ENCODE data around the gene CCDC85C. TPM values are rescaled to one million over a fixed set of nuclear protein-coding genes. Genes with fewer than 3 reads are reported as not detected.

Gene CCDC85C
- total RNA-seq, 2 experiments from 2014 or later, result 11.8 to 13.3 TPM

GRCh38 chr14:99519931-99520421 lies 84.0 kb downstream of the CCDC85C start:
- H3K27me3 Mint-ChIP-seq, result no peaks in the 10 kb centered on the region
- H3K4me1 Mint-ChIP-seq, result peaks cover 1% of the 10 kb centered on the region
- H3K27ac Mint-ChIP-seq, result no peak overlapping the region
- no peak for ATAC-seq (ENCODE audit: low read depth)
- DNase-seq, result peak; percentile 22
- POLR2A ChIA-PET, result no interaction called here
- no peaks in the 10 kb centered on the region for H3K36me3 Mint-ChIP-seq
- H3K4me3 Mint-ChIP-seq, result no peak overlapping the region
- no peaks in the 10 kb centered on the region for H3K9me3 Mint-ChIP-seq

GRCh38 chr14:99519347-99519881 lies 84.6 kb downstream of the CCDC85C start:
- POLR2A ChIA-PET, result no interaction called here
- DNase-seq (no peak), ATAC-seq (ENCODE audit: low read depth) (no peak)
- H3K4me1 Mint-ChIP-seq, result no peaks in the 10 kb centered on the region
- H3K36me3 Mint-ChIP-seq, result no peaks in the 10 kb centered on the region
- no peak overlapping the region for H3K4me3 Mint-ChIP-seq
- H3K27ac Mint-ChIP-seq, result no peak overlapping the region
- H3K27me3 Mint-ChIP-seq, result no peaks in the 10 kb centered on the region
- H3K9me3 Mint-ChIP-seq, result no peaks in the 10 kb centered on the region

DNA sequence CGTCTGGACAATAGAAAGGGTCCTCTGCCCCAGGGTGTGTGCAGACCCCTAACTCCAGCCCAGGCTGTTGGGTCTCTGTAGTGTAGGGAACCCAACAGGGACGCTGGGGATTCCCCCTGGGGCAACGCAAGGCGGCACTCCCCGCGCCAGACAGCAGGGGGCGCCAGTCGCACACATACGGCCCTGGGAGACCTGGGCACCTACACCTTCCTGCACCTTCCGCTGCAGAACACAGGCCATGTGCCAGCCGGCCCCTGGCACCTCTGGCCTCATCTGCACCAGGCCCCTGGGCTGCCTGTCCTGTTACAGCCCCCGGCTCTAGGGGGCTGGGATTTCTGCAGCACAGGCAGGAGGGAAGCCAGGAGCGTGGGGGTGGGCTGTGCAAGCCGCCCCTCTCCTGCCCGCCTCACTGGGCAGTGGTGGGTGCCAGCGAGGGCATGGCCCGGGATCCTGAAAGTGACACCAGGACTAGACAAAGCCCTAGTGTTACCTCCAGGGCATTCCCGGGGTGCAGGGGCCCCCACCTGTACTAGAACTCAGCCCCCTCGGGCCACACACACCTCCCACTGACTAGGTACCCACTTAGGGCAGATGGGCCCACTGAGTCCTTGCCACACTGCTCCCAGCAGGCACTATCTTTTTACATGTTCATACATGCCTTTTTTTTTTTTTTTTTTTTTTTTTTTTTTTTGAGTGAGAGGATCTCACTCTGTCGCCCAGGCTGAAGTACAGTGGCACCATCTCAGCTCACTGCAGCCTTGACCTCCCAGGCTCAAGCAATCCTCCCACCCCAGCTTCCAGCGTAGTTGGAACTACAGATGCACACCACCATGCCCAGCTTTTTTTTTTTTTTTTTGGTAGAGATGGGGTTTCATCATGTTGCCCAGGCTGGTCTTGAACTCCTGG lies 85.3 kb downstream of the CCDC85C start:
- ATAC-seq (ENCODE audit: low read depth), result peak; percentile 82
- POLR2A ChIA-PET, result no interaction called here
- Mint-ChIP-seq H3K9me3 (no peaks in the 10 kb centered on the region), H3K4me1 (peaks cover under 1% of the 10 kb centered on the region), H3K27me3 (no peaks in the 10 kb centered on the region), H3K27ac (no peak overlapping the region), H3K4me3 (no peak overlapping the region), H3K36me3 (peaks cover 1% of the 10 kb centered on the region)
- DNase-seq, result peak; percentile 91

DNA sequence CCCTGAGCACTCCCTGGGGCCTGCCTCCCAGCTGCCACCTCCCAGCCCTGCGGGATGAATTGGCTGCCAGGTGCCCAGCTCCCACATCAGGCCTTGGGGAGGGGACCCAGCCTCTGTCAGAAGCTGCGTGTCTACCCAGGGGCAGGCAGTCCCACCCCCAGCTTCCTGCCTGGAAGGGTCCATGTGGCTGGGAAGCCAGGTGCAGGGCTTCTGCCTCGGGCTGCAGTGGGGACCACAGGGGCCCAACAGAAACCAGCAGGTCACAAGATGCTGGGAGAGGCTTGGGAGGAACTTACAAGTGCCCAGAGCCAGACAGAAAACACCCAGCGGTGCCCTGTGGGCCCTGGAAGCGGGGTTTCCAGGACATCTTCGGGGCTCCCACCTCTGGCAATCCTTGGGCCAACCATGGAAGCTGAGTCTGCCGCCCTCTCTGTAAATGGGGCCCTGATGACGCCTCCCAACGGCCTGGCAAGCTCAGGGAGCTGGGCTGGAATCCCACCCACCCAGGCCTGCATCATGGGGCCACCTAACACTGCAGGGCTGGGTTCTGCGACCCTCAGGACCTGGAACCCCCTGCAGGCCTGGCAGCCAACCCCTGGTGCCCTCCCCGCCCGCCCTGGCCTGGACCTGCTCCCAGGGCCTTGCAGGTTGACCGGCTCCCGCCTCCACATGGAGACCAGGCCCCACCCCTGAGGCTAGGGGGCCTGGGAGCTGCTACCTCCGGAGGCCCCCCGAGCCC lies 86.2 kb downstream of the CCDC85C start:
- no peak for ATAC-seq (ENCODE audit: low read depth)

DNA sequence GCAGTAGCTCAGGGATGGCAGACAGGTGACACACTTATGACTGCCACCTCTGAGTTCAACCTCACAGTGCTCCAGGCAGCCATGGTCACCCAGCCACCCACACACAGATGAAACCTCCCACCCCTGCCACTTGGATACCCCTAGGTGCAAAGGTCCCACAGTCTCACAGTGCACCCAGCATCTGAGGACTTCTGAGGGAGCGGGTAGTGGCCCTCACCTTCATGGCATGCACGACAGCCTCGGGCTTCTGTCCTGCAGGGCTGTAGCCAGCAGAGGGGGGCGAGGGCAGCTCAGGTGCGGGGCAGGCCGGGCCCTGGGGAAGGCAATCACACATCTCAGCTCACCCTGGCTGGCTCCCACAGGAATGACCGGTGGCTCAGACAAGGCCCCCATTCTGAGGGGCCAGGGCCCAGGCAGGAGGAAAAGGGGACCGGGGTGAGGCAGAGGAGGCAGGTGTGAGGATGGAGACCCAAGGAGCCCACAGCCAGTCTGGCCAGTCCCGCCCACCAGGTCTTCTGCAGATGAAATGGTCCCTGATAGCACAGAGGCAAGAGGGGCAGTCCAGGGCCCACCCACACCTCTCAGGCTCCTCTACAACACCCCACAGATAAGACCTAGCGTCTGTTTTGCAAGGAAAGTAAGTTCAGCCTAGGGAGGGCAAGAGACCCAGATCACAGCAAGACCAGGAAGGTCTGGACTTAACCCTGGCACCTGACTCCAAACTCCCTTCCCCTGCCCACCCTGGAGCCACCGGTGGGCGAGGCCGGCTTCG lies 87.0 kb downstream of the CCDC85C start:
- Mint-ChIP-seq H3K27ac (no peak overlapping the region), H3K4me1 (peaks cover 1% of the 10 kb centered on the region), H3K9me3 (no peaks in the 10 kb centered on the region), H3K27me3 (no peaks in the 10 kb centered on the region), H3K4me3 (no peak overlapping the region), H3K36me3 (peaks cover 2% of the 10 kb centered on the region)
- no peak for ATAC-seq (ENCODE audit: low read depth)
- no peak for DNase-seq
- POLR2A ChIA-PET, result no interaction called here

More for the DNA sequence above, 86.2 kb downstream of the CCDC85C start:
- Mint-ChIP-seq H3K27ac (no peak overlapping the region), H3K4me3 (no peak overlapping the region), H3K27me3 (no peaks in the 10 kb centered on the region), H3K9me3 (no peaks in the 10 kb centered on the region), H3K36me3 (peaks cover 2% of the 10 kb centered on the region), H3K4me1 (peaks cover 1% of the 10 kb centered on the region)
- POLR2A ChIA-PET, result no interaction called here
- no peak for DNase-seq

DNA sequence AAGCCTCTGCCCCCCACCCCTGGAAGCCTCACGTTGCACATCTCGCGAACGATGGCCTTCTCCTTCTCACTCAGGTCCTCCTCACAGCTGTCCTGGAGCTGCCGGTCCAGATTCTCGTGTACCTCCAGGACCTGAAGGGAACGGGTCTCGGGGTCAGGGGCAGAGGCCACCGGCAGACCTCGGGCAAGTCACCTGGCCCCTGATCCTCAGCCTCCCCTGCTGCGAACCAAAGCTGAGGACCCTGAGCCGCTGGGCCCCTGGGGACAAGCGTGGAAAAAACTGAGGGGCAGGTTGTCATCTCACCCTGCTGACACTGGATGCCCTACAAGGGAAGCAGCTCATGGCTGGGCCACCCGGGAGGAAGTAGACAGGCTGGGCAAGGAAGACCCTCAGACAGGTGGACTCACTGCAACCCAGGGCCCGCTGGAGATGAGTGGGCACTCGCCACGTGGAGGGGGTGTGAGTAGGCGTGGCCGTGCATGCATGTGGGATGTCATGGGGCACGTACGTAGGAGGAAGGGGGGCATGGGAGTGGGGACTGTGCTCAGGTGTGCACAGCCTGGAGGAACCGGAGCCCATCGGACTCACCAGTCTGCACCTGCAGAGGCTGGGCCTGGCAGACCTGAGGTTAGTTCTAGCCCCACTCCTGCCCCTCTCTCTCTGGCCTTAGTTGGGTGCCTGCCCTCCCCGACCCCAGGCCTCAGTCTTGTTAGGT lies 87.7 kb downstream of the CCDC85C start:
- no peak for DNase-seq
- Mint-ChIP-seq H3K4me1 (peaks cover 1% of the 10 kb centered on the region), H3K27ac (no peak overlapping the region), H3K27me3 (no peaks in the 10 kb centered on the region), H3K4me3 (no peak overlapping the region), H3K36me3 (peaks cover 2% of the 10 kb centered on the region), H3K9me3 (no peaks in the 10 kb centered on the region)
- ATAC-seq (ENCODE audit: low read depth), result no peak
- POLR2A ChIA-PET, result interaction anchor here (1.1 kb wide), 1 partner anchor 82 kb away, joined by 3 read pairs; no protein-coding TSS in a partner anchor

DNA sequence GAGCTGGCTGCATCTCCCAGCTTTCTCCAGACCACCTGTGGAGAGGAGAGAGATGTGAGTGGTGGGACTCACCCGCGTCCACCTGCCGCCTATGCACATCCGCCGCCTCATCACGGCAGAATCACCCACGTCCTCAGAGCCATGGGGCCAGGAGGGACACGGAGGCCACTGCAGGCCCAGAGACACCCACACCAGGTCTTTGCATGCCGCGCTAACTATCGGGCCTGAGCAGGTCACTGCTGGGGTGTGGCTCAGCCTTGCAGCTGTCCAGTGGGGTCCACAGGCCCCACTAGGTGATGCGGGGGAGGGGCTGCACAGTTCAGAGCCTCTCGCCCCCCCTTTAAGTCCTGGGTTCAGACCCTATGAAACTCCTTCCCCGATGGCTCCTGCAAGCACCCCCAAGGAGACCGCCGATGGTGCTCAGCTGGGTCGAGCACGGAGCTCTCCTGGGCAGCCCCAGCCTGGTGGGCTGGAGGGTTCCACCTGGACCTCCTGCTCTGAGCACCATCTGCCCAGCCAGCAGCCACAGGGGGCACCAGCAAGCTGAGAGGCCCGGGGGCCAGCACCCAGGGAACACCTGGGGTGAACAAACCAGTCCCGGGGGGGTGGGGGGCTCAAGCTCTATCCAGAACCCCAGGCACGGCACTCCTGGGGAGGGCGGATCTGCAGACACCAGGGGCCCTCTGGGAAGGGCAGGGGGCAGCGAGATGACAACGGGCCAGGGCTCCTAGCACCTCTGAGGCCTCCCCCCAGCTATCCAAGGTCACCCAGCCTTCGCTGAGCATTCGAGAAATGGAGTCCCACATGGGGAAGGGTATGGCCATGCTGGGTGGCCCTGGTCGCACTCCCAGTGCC lies 88.5 kb downstream of the CCDC85C start:
- no peak for DNase-seq
- Mint-ChIP-seq H3K4me1 (peaks cover 1% of the 10 kb centered on the region), H3K27ac (no peak overlapping the region), H3K9me3 (no peaks in the 10 kb centered on the region), H3K4me3 (no peak overlapping the region), H3K36me3 (peaks cover 2% of the 10 kb centered on the region), H3K27me3 (no peaks in the 10 kb centered on the region)
- POLR2A ChIA-PET, result interaction anchor here (1.1 kb wide), 1 partner anchor 81 kb away, joined by 3 read pairs; no protein-coding TSS in a partner anchor
- no peak for ATAC-seq (ENCODE audit: low read depth)

- H3K27me3 Mint-ChIP-seq, result no peaks in the 10 kb centered on the region
- peaks cover 2% of the 10 kb centered on the region for H3K36me3 Mint-ChIP-seq
- H3K4me1 Mint-ChIP-seq, result peaks cover 1% of the 10 kb centered on the region
- DNase-seq (no peak), ATAC-seq (ENCODE audit: low read depth) (no peak)
- no peaks in the 10 kb centered on the region for H3K9me3 Mint-ChIP-seq
- no peak overlapping the region for H3K27ac Mint-ChIP-seq
- POLR2A ChIA-PET, result no interaction called here
- H3K4me3 Mint-ChIP-seq, result no peak overlapping the region
Measured at GRCh38 chr14:99514552-99515300, 89.3 kb downstream of the CCDC85C start.

DNA sequence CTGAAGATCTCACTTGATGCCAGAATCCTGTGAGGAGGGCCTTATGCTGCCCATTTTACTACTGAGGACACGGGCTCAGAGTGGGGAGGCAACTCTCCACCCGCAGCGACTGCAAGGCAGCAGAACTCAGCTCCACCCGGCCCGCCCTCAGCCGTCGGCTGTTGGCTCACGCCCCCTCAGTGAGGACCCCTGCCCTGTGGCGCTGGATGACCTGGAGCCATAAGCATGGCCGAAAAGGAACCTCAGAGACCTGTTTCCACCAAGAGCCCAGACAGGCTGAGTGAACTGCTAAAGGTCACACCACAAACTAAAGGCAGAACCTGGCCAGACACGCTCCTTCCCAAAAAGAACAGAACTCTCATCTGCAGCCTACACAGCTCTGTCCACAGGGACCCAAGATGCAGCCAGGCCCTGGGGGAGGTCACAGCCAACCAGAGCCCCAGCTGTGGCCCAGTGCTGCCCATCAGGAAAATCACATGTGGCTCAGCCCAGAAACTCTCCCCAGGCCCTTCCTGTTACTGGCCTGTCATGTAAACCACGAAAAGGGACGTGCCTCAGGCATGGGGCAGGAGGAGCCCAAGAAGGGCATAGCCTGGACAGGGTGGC lies 90.0 kb downstream of the CCDC85C start:
- H3K27ac Mint-ChIP-seq, result no peak overlapping the region
- H3K4me1 Mint-ChIP-seq, result peaks cover 1% of the 10 kb centered on the region
- no peaks in the 10 kb centered on the region for H3K27me3 Mint-ChIP-seq
- no peaks in the 10 kb centered on the region for H3K9me3 Mint-ChIP-seq
- DNase-seq (no peak), ATAC-seq (ENCODE audit: low read depth) (no peak)
- H3K4me3 Mint-ChIP-seq, result no peak overlapping the region
- POLR2A ChIA-PET, result no interaction called here
- peaks cover 2% of the 10 kb centered on the region for H3K36me3 Mint-ChIP-seq

- no peaks in the 10 kb centered on the region for H3K9me3 Mint-ChIP-seq
- POLR2A ChIA-PET, result interaction anchor here (1.3 kb wide), 1 partner anchor 31 kb away, joined by 3 read pairs; no protein-coding TSS in a partner anchor
- H3K4me1 Mint-ChIP-seq, result peaks cover 1% of the 10 kb centered on the region
- DNase-seq (no peak), ATAC-seq (ENCODE audit: low read depth) (no peak)
- H3K27me3 Mint-ChIP-seq, result no peaks in the 10 kb centered on the region
- H3K4me3 Mint-ChIP-seq, result no peak overlapping the region
- H3K27ac Mint-ChIP-seq, result no peak overlapping the region
- peaks cover 5% of the 10 kb centered on the region for H3K36me3 Mint-ChIP-seq
Measured at GRCh38 chr14:99513183-99513694, 90.8 kb downstream of the CCDC85C start.

Data from activated naive CD8-positive, alpha-beta T cell treated with anti-CD3 and anti-CD28 coated beads, Interleukin-2, amount 10 ng/mL, durations not matched to agents 7 days and 5 days (primary cell).